PC-3 (cell line): Measurements from ENCODE around the gene CACHD1. TPM values are rescaled to one million over a fixed set of nuclear protein-coding genes. Genes with fewer than 3 reads are reported as not detected.

ENCODE experiments used
- ATAC-seq: fragments of 200-7000 bp; cut with Tn5 transposase; 2 replicates; pipeline ENCODE4 v1.9.1; 2020; ENCODE audit warnings: mild to moderate bottlenecking, moderate library complexity
- BruUV-seq: library from RNA; stranded (reverse); fragments of 400-500 nt; replicated peaks from 2 replicates; lab custom pipeline; 2021; lab: Mats Ljungman, UMichigan
- CTCF ChIA-PET: fragments of 300-600 bp; sonication (Branson Sonifier 250); formaldehyde crosslinking; loops from one replicate; lab custom pipeline; 2022; ENCODE audit warnings: antibody characterized with exemption; lab: Charles Lee
- POLR2A ChIA-PET: fragments of 300-600 bp; sonication (Branson Sonifier 250); formaldehyde crosslinking; loops from one replicate; lab custom pipeline; 2022; ENCODE audit warnings: antibody characterized with exemption; ENCODE audit not compliant: unreplicated experiment; lab: Charles Lee
- DNase-seq: peaks from one replicate; pipeline ENCODE4 v3.0.0-alpha.2; 2015
- H2AFZ ChIP-seq: fragments of 300-600 bp; sonication (generic); 2 replicates; pipeline ENCODE4 v1.6.0; 2016; ENCODE audit warnings: antibody characterized with exemption, low read length
- H3F3A ChIP-seq: fragments of 300-600 bp; sonication (generic); one replicate; pipeline ENCODE4 v1.6.0; 2017; ENCODE audit warnings: antibody characterized with exemption, low read length, control low read depth, mild to moderate bottlenecking; ENCODE audit not compliant: unreplicated experiment
- H3K27ac ChIP-seq: fragments of 300-600 bp; sonication (generic); 2 replicates; pipeline ENCODE4 v1.5.1; 2016; ENCODE audit warnings: mild to moderate bottlenecking, low read length
- H3K27me3 ChIP-seq: fragments of 300-600 bp; sonication (generic); 2 replicates; pipeline ENCODE4 v1.6.1; 2016; ENCODE audit warnings: low read length, mixed read lengths
- H3K36me3 ChIP-seq: fragments of 300-600 bp; sonication (generic); 2 replicates; pipeline ENCODE4 v1.6.1; 2016; ENCODE audit warnings: low read depth, mixed run types, low read length, mixed read lengths
- H3K4me1 ChIP-seq: fragments of 300-600 bp; sonication (generic); 2 replicates; pipeline ENCODE4 v1.5.1; 2016; ENCODE audit warnings: low read length; ENCODE audit not compliant: insufficient read depth
- H3K4me2 ChIP-seq: fragments of 300-600 bp; sonication (generic); 2 replicates; pipeline ENCODE4 v1.6.0; 2016; ENCODE audit warnings: low read length
- H3K4me3 ChIP-seq: fragments of 300-600 bp; sonication (generic); 2 replicates; pipeline ENCODE4 v1.5.1; 2016; ENCODE audit warnings: mild to moderate bottlenecking, low read length, mixed read lengths
- H3K79me2 ChIP-seq: fragments of 300-600 bp; sonication (generic); 2 replicates; pipeline ENCODE4 v1.6.1; 2017; ENCODE audit warnings: low read length, mixed read lengths
- H3K9ac ChIP-seq: fragments of 300-600 bp; sonication (generic); 2 replicates; pipeline ENCODE4 v1.6.0; 2016; ENCODE audit warnings: mild to moderate bottlenecking, low read length
- H3K9me2 ChIP-seq: fragments of 300-600 bp; sonication (generic); replicated peaks from 2 replicates; pipeline ENCODE4 v1.6.1; 2016; ENCODE audit warnings: mixed run types, low read length, mixed read lengths
- H3K9me3 ChIP-seq: fragments of 300-600 bp; sonication (generic); 2 replicates; pipeline ENCODE4 v1.6.1; 2016; ENCODE audit warnings: low read length, mixed read lengths
- H4K20me1 ChIP-seq: fragments of 300-600 bp; sonication (generic); 2 replicates; pipeline ENCODE4 v1.6.1; 2016; ENCODE audit warnings: low read length, mixed read lengths
- CTCF ChIP-seq: fragments of 300-600 bp; sonication (generic); conservative IDR thresholded peaks from 2 replicates; pipeline ENCODE4 v1.5.1; 2017; ENCODE audit warnings: antibody characterized with exemption, low read depth, mild to moderate bottlenecking, low read length
- EZH2 ChIP-seq: fragments of 300-600 bp; sonication (generic); IDR thresholded peaks from one replicate; pipeline ENCODE4 v1.6.1; 2017; ENCODE audit warnings: antibody characterized with exemption, mild to moderate bottlenecking, low read length; ENCODE audit not compliant: unreplicated experiment
- EZH2phosphoT487 ChIP-seq: fragments of 300-600 bp; sonication (generic); IDR thresholded peaks from 2 replicates; pipeline ENCODE4 v1.6.1; 2018; ENCODE audit warnings: mild to moderate bottlenecking, antibody characterized with exemption, low read length, borderline replicate concordance
- intact Hi-C: fragments of 100-400 bp; cut with micrococcal nuclease; formaldehyde crosslinking; loops from 2 replicates; pipeline ENCODE4 v1.9.0; 2023
- total RNA-seq: library from RNA; depleted of rRNA; stranded (reverse); fragments of >200 nt; gene quantifications from 2 replicates; pipeline ENCODE4 v1.2.3, GENCODE V29; 2014

The CACHD1 gene
- total RNA-seq, 1 experiment from 2014 or later, result 6.6 TPM

- CTCF ChIA-PET, result no interaction called here
- H3K9ac ChIP-seq, result no peak overlapping the region
- no peak for TF ChIP-seq EZH2phosphoT487
- TF ChIP-seq EZH2, result no peak
- no peak for TF ChIP-seq CTCF
- no peaks in the 10 kb centered on the region for H3K36me3 ChIP-seq
- no peaks in the 10 kb centered on the region for H3K9me3 ChIP-seq
- H3K4me3 ChIP-seq, result no peak overlapping the region
- POLR2A ChIA-PET, result no interaction called here
- no peaks in the 10 kb centered on the region for H3K79me2 ChIP-seq
- H2AFZ ChIP-seq, result no peak overlapping the region
- no peaks in the 10 kb centered on the region for H3F3A ChIP-seq
- H3K27ac ChIP-seq, result no peak overlapping the region
- intact Hi-C loops, result no loop called here
- H3K27me3 ChIP-seq, result no peaks in the 10 kb centered on the region
- H4K20me1 ChIP-seq, result no peaks in the 10 kb centered on the region
- H3K4me2 ChIP-seq, result no peak overlapping the region
- DNase-seq (no peak), ATAC-seq (no peak)
- H3K4me1 ChIP-seq, result no peaks in the 10 kb centered on the region
- BruUV-seq, result no TSS peak
- no peaks in the 10 kb centered on the region; the same call in 1 of the 2 replicates for H3K9me2 ChIP-seq
Measured at GRCh38 chr1:64561993-64562392, 92.1 kb downstream of the CACHD1 start.

GRCh38 chr1:64563958-64564565 is 94.1 kb downstream of the CACHD1 start:
- BruUV-seq, result no TSS peak
- POLR2A ChIA-PET, result interaction anchor here (0.5 kb wide), 1 partner anchor 219 kb away, joined by 5 read pairs; no protein-coding TSS in a partner anchor
- Histone ChIP-seq H3K27ac (no peak overlapping the region), H4K20me1 (no peaks in the 10 kb centered on the region), H3K9ac (no peak overlapping the region), H3K36me3 (no peaks in the 10 kb centered on the region), H2AFZ (no peak overlapping the region), H3K27me3 (no peaks in the 10 kb centered on the region), H3K79me2 (no peaks in the 10 kb centered on the region), H3K4me1 (no peaks in the 10 kb centered on the region), H3K4me3 (no peak overlapping the region), H3F3A (no peaks in the 10 kb centered on the region), H3K9me2 (no peaks in the 10 kb centered on the region), H3K4me2 (no peak overlapping the region), H3K9me3 (no peaks in the 10 kb centered on the region)
- intact Hi-C loops, result no loop called here
- no peak for ATAC-seq
- CTCF ChIA-PET, result no interaction called here
- DNase-seq, result no peak
- TF ChIP-seq CTCF, result no peak
- no peak for TF ChIP-seq EZH2phosphoT487
- no peak for TF ChIP-seq EZH2

GRCh38 chr1:64564891-64565290 is 95.0 kb downstream of the CACHD1 start:
- no peak overlapping the region for H3K4me2 ChIP-seq
- TF ChIP-seq CTCF, result no peak
- TF ChIP-seq EZH2phosphoT487, result no peak
- no peak for TF ChIP-seq EZH2
- H3K27me3 ChIP-seq, result no peaks in the 10 kb centered on the region
- intact Hi-C loops, result no loop called here
- H3K9me2 ChIP-seq, result no peaks in the 10 kb centered on the region
- no peaks in the 10 kb centered on the region for H3K4me1 ChIP-seq
- no peaks in the 10 kb centered on the region for H3K36me3 ChIP-seq
- BruUV-seq, result no TSS peak
- H3K4me3 ChIP-seq, result no peak overlapping the region
- H3K79me2 ChIP-seq, result no peaks in the 10 kb centered on the region
- no peaks in the 10 kb centered on the region for H3F3A ChIP-seq
- H3K9ac ChIP-seq, result no peak overlapping the region
- no peaks in the 10 kb centered on the region for H4K20me1 ChIP-seq
- H3K9me3 ChIP-seq, result no peaks in the 10 kb centered on the region
- POLR2A ChIA-PET, result interaction anchor here (0.5 kb wide), 1 partner anchor 220 kb away, joined by 5 read pairs; no protein-coding TSS in a partner anchor
- H2AFZ ChIP-seq, result no peak overlapping the region
- ATAC-seq, result no peak
- CTCF ChIA-PET, result no interaction called here
- H3K27ac ChIP-seq, result no peak overlapping the region
- DNase-seq, result no peak
